ENCODE measurements around the gene RRP1B. TPM values are rescaled to one million over a fixed set of nuclear protein-coding genes. Genes with fewer than 3 reads are reported as not detected.
"Not testable (repeated sequence)": the region's sequence is repeated elsewhere in the genome, so short reads cannot be mapped to it uniquely, and the experiment has no call there.

RRP1B gene
- total and polyA plus RNA-seq, 5 donors, result 4.7 to 12.5 (median 11.2) TPM

DNA sequence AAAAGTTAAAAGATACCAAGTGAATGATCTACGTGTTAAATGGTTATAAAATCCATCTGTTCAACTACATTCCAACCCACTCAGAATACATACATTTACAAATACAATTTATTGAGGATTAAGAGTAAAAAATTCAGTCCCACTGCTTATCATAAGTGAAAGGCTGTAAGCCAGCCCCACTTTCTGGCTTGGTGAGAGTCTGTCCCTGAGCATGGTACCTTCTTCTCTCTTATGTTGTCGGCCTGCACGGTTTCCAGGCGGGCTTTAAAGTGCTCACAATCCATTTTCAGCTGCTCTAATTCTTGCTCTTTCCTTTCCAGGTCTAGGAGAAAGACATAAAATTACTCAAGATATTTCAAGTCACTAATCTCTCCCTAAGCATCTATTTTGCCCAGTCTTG is 15.3 kb upstream of the RRP1B start:
- H3K27me3 ChIP-seq (ENCODE audit: control insufficient read depth, insufficient read depth), result no peaks in the 10 kb centered on the region
- no peaks in the 10 kb centered on the region for H3K4me1 ChIP-seq (ENCODE audit: control insufficient read depth, insufficient read depth, low read length)
- DNase-seq (no peak), ATAC-seq (no peak)
- intact Hi-C loops (cut with DNase I), result loop anchor here in 1 of 4 donors (10.0 kb wide), 1 partner anchor 299 kb away; no protein-coding TSS in a partner anchor
- H3K4me3 ChIP-seq (ENCODE audit: low read length), result no peak overlapping the region
- 89% methylated on average over 4 of the region's 4 CpGs for WGBS
- no peaks in the 10 kb centered on the region for H3K9me3 ChIP-seq (ENCODE audit: control insufficient read depth, low read length)
- no peak overlapping the region for H3K27ac ChIP-seq (ENCODE audit: low read length)

DNA sequence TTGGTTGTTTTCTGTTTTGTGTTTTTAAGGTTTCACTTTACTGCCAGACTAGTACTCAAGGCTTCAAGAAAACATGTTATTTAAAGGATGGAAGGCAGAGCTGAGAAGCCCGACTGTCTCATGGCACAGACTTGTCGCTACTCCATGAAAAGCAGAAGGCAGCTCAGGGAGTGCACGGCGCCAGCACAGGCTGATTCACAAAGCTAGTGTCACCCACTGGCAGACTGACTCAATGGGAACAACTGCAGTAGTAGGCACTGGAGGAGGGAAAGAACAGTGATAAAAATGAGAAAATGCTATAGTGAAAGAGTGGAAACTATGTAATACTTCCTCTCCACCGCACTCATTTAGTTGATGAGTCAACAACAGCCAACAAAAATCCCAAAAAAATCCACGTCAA is 14.8 kb upstream of the RRP1B start:
- 60% methylated on average over 6 of the region's 6 CpGs for WGBS
- Histone ChIP-seq H3K4me1 (ENCODE audit: control insufficient read depth, insufficient read depth, low read length) (no peaks in the 10 kb centered on the region), H3K9me3 (ENCODE audit: control insufficient read depth, low read length) (no peaks in the 10 kb centered on the region), H3K27ac (ENCODE audit: low read length) (no peak overlapping the region), H3K4me3 (ENCODE audit: low read length) (no peak overlapping the region), H3K27me3 (ENCODE audit: control insufficient read depth, insufficient read depth) (no peaks in the 10 kb centered on the region)
- DNase-seq (peak; percentile 49 to 70 (median 63)), ATAC-seq (peak; percentile 47)
- intact Hi-C loops (cut with DNase I), result loop anchor here in 1 of 4 donors (10.0 kb wide), 1 partner anchor 300 kb away; no protein-coding TSS in a partner anchor

DNA sequence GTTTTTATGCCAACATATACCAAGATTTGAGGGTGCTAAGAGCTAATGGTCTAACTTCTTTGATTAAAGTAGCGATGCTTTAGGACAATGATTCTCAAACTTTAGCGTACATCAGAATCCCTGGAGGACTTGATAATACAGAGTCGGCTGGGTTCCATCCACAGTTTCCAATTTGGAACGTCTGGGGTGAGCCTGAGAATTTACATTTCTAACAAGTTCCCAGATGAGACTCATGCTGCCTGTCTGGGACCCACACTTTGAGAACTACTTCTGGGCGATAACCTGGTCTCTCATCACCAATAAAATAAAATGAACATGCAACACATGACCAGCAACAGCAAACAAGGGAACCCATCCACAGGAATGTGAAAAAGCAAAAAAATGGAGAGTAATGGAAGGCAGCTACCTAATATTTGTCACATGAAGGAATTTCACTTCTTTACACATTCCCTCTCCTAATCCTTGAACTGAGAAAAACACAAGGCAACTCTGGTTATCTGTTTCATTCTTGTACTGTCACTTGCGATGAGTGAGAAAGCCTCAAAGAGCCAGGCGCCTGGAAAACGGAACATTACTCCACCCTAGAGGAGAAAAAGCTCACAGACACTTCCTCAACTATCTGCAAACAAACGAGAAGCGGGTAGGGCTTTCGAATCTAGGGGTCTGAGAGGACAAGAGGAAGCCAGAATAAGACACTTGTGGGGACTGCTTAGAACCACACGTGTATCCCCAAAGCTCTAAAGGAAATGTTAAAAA is 14.0 kb upstream of the RRP1B start:
- WGBS, result 23% methylated on average over 12 of the region's 12 CpGs
- no peaks in the 10 kb centered on the region for H3K9me3 ChIP-seq (ENCODE audit: control insufficient read depth, low read length)
- ATAC-seq (peak; percentile 88 to 90), DNase-seq (peak in 2 of 3 donors; percentile 51 to 61)
- intact Hi-C loops (cut with DNase I), result loop anchor here in 1 of 4 donors (10.0 kb wide), 1 partner anchor 301 kb away; no protein-coding TSS in a partner anchor
- no peaks in the 10 kb centered on the region for H3K4me1 ChIP-seq (ENCODE audit: control insufficient read depth, insufficient read depth, low read length)
- peak overlapping the region; percentile 30 for H3K4me3 ChIP-seq (ENCODE audit: low read length)
- H3K27ac ChIP-seq (ENCODE audit: low read length), result peak overlapping the region; percentile 61
- H3K27me3 ChIP-seq (ENCODE audit: control insufficient read depth, insufficient read depth), result no peaks in the 10 kb centered on the region

DNA sequence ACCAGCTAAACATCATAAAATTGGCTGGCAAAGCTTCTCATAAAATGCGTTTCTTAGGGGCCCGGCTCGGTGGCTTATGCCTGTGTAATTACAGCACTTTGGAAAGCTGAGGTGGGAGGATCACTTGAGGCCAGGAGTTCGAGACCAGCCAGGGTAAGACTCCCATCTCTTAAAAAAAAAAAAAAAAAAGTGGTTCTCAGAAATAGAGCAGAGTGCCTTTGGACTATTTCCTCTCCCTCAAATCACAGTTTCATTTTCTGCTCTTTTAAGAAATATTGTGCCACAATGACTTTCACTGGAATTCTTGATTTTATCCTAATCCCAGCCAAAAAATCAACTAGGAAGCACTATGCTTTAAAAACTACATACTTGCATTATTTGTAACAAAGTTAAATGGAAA is 13.4 kb upstream of the RRP1B start:
- Histone ChIP-seq H3K9me3 (ENCODE audit: control insufficient read depth, low read length) (no peaks in the 10 kb centered on the region), H3K27ac (ENCODE audit: low read length) (peak overlapping the region; percentile 61), H3K27me3 (ENCODE audit: control insufficient read depth, insufficient read depth) (no peaks in the 10 kb centered on the region), H3K4me1 (ENCODE audit: control insufficient read depth, insufficient read depth, low read length) (no peaks in the 10 kb centered on the region), H3K4me3 (ENCODE audit: low read length) (peak overlapping the region; percentile 30)
- no peak for DNase-seq
- ATAC-seq, result peak in 1 of 2 donors; percentile 19
- intact Hi-C loops (cut with DNase I), result loop anchor here in 1 of 4 donors (10.0 kb wide), 1 partner anchor 301 kb away; no protein-coding TSS in a partner anchor
- 22% methylated on average over 4 of the region's 4 CpGs for WGBS

DNA sequence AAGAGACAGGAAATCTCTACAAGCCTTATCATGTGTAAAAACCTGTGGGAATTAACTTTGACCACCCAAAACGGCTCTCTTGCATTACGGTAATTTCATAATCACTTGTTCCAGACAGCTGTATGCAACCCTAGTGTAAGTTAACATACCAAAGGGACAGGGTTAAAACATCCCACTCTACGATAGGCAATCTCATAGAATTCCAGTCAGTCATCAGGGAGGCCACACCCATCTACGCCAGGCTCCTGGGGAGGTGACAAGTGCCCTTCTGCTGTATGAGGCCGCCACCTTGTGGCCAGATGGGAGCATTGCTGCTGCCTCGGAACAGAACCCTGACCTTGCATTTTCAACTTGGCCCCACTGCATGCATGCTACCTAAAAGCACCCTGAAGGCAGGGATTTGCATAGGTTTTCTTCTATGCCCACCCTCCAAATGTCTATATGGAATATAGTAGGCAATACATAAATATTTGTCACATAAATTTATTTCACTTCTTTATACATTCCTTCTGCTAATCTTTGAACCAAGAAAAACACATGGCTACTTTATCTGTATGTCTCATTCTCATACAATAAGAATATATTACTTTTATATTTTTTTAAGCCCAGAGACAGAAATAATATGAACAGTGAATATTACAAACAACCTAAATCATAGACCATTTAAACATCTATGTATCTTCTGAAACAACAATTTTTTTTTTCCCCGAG is 12.7 kb upstream of the RRP1B start:
- intact Hi-C loops (cut with DNase I), result loop anchor here in 1 of 4 donors (10.0 kb wide), 1 partner anchor 302 kb away; no protein-coding TSS in a partner anchor
- whole genome bisulfite sequencing, result 17% methylated on average over 7 of the region's 7 CpGs
- no peak overlapping the region for H3K4me3 ChIP-seq (ENCODE audit: low read length)

DNA sequence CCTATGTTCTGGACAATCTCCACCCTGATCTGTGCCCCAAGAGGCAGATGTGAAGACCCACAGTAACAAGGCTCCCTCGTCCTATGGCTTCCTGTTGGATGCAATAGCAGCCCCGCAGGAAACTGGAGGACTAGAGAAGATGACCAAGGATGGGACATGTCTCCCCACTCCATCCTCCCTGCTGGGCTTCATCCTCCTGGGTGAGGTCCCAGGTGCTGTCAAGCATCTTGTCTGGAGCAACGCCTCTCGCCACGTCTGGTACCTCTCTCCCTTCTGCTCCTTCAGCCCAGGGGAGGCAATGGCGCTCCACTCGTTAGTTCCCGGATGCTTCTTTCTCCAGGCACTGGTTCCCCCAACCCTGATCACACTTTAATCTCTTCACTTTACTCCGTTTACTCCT is 11.2 kb upstream of the RRP1B start:
- Histone ChIP-seq H3K27me3 (ENCODE audit: control insufficient read depth, insufficient read depth) (no peaks in the 10 kb centered on the region), H3K4me1 (ENCODE audit: control insufficient read depth, insufficient read depth, low read length) (no peaks in the 10 kb centered on the region), H3K27ac (ENCODE audit: low read length) (no peak overlapping the region), H3K4me3 (ENCODE audit: low read length) (no peak overlapping the region), H3K9me3 (ENCODE audit: control insufficient read depth, low read length) (no peaks in the 10 kb centered on the region)
- intact Hi-C loops (cut with DNase I), result loop anchor here in 1 of 4 donors (10.0 kb wide), 1 partner anchor 303 kb away; no protein-coding TSS in a partner anchor
- 68% methylated on average over 9 of the region's 9 CpGs for WGBS
- no peak for ATAC-seq
- DNase-seq, result no peak

More for the DNA sequence above, 12.7 kb upstream of the RRP1B start:
- H3K4me1 ChIP-seq (ENCODE audit: control insufficient read depth, insufficient read depth, low read length), result no peaks in the 10 kb centered on the region
- ATAC-seq (peak; percentile 96 to 98), DNase-seq (peak; percentile 92 to 95 (median 95))
- no peaks in the 10 kb centered on the region for H3K27me3 ChIP-seq (ENCODE audit: control insufficient read depth, insufficient read depth)
- no peaks in the 10 kb centered on the region for H3K9me3 ChIP-seq (ENCODE audit: control insufficient read depth, low read length)
- no peak overlapping the region for H3K27ac ChIP-seq (ENCODE audit: low read length)

DNA sequence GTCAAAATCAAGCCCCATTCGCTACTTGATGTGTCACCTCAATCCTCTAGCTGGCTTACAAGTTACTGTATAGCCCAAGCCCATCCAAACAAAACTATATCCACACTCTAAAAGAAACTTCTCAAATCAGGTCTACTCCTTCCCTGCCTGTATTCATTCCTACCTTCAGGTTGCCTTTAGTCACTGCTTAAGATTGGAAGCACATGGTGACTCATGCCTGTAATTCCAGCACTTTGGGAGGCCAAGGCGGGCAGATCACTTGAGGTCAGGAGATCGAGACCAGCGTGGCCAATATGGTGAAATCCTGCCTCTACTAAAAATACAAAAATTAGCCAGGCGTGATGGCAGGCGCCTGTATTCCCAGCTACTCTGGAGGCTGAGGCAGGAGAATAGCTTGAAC is 7.4 kb upstream of the RRP1B start:
- not testable (repeated sequence) for H3K4me1 ChIP-seq (ENCODE audit: control insufficient read depth, insufficient read depth, low read length); H3K4me3 ChIP-seq (ENCODE audit: low read length); DNase-seq; H3K27ac ChIP-seq (ENCODE audit: low read length); H3K9me3 ChIP-seq (ENCODE audit: control insufficient read depth, low read length); H3K27me3 ChIP-seq (ENCODE audit: control insufficient read depth, insufficient read depth); ATAC-seq
- 96% methylated on average over 6 of the region's 6 CpGs for WGBS
- intact Hi-C loops (cut with DNase I), result loop anchor here in 1 of 4 donors (10.0 kb wide), 2 partner anchors 297 to 337 kb away; no protein-coding TSS in a partner anchor

DNA sequence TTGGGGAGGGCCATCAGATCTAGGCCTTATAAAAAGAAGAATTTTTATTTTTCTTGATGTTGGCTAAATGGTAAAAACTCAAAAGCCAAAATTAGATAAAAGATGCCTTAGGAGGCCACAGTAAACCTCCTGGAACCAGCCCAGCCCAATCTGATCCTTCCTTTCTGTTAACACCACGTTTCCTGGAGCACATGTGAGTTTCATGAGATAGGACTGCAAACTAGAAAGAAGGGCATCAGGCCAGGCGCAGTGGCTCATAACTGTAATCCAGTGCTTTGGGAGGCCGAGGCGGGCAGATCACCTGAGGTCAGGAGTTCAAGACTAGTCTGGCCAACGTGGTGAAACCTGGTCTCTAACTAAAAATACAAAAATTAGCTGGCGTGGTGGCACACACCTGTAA is 6.7 kb upstream of the RRP1B start:
- no peaks in the 10 kb centered on the region for H3K27me3 ChIP-seq (ENCODE audit: control insufficient read depth, insufficient read depth)
- WGBS, result 61% methylated on average over 6 of the region's 6 CpGs
- ATAC-seq (no peak), DNase-seq (no peak)
- H3K27ac ChIP-seq (ENCODE audit: low read length), result no peak overlapping the region
- H3K4me3 ChIP-seq (ENCODE audit: low read length), result no peak overlapping the region
- no peaks in the 10 kb centered on the region for H3K9me3 ChIP-seq (ENCODE audit: control insufficient read depth, low read length)
- H3K4me1 ChIP-seq (ENCODE audit: control insufficient read depth, insufficient read depth, low read length), result no peaks in the 10 kb centered on the region
- intact Hi-C loops (cut with DNase I), result loop anchor here in 1 of 4 donors (10.0 kb wide), 2 partner anchors 298 to 338 kb away; no protein-coding TSS in a partner anchor

DNA sequence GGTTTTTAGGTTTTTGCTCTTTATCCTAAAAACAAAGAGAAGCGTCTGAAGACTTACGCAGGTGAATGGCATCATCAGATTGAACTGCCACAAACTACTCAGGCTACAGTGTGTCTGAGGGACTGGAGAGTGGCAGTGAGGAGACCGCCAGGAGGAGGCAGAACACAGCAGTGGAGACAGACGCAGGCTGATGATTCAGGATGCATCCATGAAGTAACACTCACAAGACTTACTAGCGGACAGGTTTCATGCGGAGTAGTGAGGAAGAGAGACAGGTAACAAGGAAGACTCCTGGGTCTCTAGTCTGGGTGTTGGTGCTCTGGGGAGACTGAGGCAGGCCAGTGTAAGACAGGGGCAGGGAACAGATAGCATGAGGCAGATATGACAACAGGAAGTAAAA is 5.7 kb upstream of the RRP1B start:
- H3K27me3 ChIP-seq (ENCODE audit: control insufficient read depth, insufficient read depth), result no peaks in the 10 kb centered on the region
- DNase-seq (no peak), ATAC-seq (no peak)
- WGBS, result 95% methylated on average over 6 of the region's 6 CpGs
- no peaks in the 10 kb centered on the region for H3K4me1 ChIP-seq (ENCODE audit: control insufficient read depth, insufficient read depth, low read length)
- H3K9me3 ChIP-seq (ENCODE audit: control insufficient read depth, low read length), result no peaks in the 10 kb centered on the region
- H3K27ac ChIP-seq (ENCODE audit: low read length), result no peak overlapping the region
- H3K4me3 ChIP-seq (ENCODE audit: low read length), result no peak overlapping the region
- intact Hi-C loops (cut with DNase I), result loop anchor here in 1 of 4 donors (10.0 kb wide), 2 partner anchors 299 to 339 kb away; no protein-coding TSS in a partner anchor

DNA sequence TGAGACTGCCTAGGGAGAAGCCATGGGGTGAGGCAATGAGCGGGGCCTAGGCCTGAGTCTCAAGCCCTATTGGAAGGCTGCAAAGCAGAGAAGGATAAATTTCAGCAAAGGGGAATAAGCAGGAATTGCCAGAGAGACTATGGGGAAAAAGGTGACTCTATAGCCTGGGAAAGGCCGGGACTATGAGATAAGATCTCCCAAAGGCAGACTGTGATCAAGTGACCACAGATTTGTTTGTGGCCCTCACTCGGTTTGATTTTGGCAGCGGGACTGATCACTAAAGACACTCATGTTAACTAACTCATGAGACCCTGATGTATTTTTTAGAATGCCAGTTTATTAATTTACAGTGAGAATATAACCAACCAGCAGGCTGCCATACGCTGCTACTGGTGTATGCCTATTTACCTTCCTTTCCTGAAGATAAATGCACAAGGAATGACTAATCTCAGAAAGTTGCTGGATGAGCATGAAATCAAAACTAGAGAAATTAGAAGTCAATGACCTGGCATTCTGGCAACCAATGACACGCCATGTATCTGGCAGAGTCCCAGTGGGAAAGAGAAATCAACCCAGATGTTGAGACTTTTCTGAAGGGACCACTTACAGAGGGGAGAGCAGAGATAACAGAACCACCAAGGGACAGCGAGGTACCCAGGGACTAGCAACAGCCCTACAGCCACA is 4.4 kb upstream of the RRP1B start:
- ATAC-seq (no peak), DNase-seq (no peak)
- Histone ChIP-seq H3K4me3 (ENCODE audit: low read length) (no peak overlapping the region), H3K4me1 (ENCODE audit: control insufficient read depth, insufficient read depth, low read length) (no peaks in the 10 kb centered on the region), H3K27me3 (ENCODE audit: control insufficient read depth, insufficient read depth) (no peaks in the 10 kb centered on the region), H3K27ac (ENCODE audit: low read length) (no peak overlapping the region), H3K9me3 (ENCODE audit: control insufficient read depth, low read length) (no peaks in the 10 kb centered on the region)
- WGBS, result 89% methylated on average over 7 of the region's 7 CpGs
- intact Hi-C loops (cut with DNase I), result loop anchor here in 1 of 4 donors (10.0 kb wide), 2 partner anchors 300 to 340 kb away; no protein-coding TSS in a partner anchor

Measured in right cardiac atrium (tissue), 5 donors.